NT2/D1 (cell line): ENCODE data around the gene MFNG.

Source experiments
- YY1 ChIP-seq: IDR thresholded peaks from 2 replicates; pipeline ENCODE4 v1.6.1; 2011; ENCODE audit not compliant: insufficient read length, insufficient read depth
- ZNF274 ChIP-seq: IDR thresholded peaks from 2 replicates; pipeline ENCODE4 v1.6.1; 2011; ENCODE audit warnings: mild to moderate bottlenecking, low read depth, low read length

- no peak for TF ChIP-seq YY1
- TF ChIP-seq ZNF274: no peak
These were observed 47.8 kb upstream of the MFNG start for GRCh38 chr22:37533995-37534394.
